ENCODE data around the gene PCSK5.

Gene PCSK5

GRCh38 chr9:75851917-75852316 lies 38.6 kb upstream of the PCSK5 start:
- H3K4me3 ChIP-seq (replicated peaks; ENCODE audit: low read depth, low read length): no peak overlapping the region
- no peak for DNase-seq (ENCODE audit: extremely low read depth, insufficient read length)
- H3K36me3 ChIP-seq (ENCODE audit: control insufficient read depth, insufficient read depth, low read length): no peaks in the 10 kb centered on the region
- H3K27me3 ChIP-seq (replicated peaks; ENCODE audit: control insufficient read depth, insufficient read depth, low read length): no peaks in the 10 kb centered on the region
- TF ChIP-seq, protein P1, sequence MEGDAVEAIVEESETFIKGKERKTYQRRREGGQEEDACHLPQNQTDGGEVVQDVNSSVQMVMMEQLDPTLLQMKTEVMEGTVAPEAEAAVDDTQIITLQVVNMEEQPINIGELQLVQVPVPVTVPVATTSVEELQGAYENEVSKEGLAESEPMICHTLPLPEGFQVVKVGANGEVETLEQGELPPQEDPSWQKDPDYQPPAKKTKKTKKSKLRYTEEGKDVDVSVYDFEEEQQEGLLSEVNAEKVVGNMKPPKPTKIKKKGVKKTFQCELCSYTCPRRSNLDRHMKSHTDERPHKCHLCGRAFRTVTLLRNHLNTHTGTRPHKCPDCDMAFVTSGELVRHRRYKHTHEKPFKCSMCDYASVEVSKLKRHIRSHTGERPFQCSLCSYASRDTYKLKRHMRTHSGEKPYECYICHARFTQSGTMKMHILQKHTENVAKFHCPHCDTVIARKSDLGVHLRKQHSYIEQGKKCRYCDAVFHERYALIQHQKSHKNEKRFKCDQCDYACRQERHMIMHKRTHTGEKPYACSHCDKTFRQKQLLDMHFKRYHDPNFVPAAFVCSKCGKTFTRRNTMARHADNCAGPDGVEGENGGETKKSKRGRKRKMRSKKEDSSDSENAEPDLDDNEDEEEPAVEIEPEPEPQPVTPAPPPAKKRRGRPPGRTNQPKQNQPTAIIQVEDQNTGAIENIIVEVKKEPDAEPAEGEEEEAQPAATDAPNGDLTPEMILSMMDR (IDR thresholded peaks at IDR 0.05; ENCODE audit: insufficient read depth, low read length, poor library complexity, severe bottlenecking): no peak

- DNase-seq (ENCODE audit: extremely low read depth, insufficient read length): no peak
- H3K4me3 ChIP-seq (replicated peaks; ENCODE audit: low read depth, low read length): no peak overlapping the region
- no peaks in the 10 kb centered on the region for H3K27me3 ChIP-seq (replicated peaks; ENCODE audit: control insufficient read depth, insufficient read depth, low read length)
- H3K36me3 ChIP-seq (ENCODE audit: control insufficient read depth, insufficient read depth, low read length): no peaks in the 10 kb centered on the region
- TF ChIP-seq, protein P1 (IDR thresholded peaks at IDR 0.05; ENCODE audit: insufficient read depth, low read length, poor library complexity, severe bottlenecking): no peak
Observed at GRCh38 chr9:75852746-75853145, 37.7 kb upstream of the PCSK5 start.

- no peak for DNase-seq (ENCODE audit: extremely low read depth, insufficient read length)
- H3K4me3 ChIP-seq (replicated peaks; ENCODE audit: low read depth, low read length): no peak overlapping the region
- no peaks in the 10 kb centered on the region for H3K27me3 ChIP-seq (replicated peaks; ENCODE audit: control insufficient read depth, insufficient read depth, low read length)
- TF ChIP-seq, protein P1 (IDR thresholded peaks at IDR 0.05; ENCODE audit: insufficient read depth, low read length, poor library complexity, severe bottlenecking): peak; percentile 23
- H3K36me3 ChIP-seq (ENCODE audit: control insufficient read depth, insufficient read depth, low read length): no peaks in the 10 kb centered on the region
Observed at GRCh38 chr9:75855509-75855908, 35.0 kb upstream of the PCSK5 start.

DNA sequence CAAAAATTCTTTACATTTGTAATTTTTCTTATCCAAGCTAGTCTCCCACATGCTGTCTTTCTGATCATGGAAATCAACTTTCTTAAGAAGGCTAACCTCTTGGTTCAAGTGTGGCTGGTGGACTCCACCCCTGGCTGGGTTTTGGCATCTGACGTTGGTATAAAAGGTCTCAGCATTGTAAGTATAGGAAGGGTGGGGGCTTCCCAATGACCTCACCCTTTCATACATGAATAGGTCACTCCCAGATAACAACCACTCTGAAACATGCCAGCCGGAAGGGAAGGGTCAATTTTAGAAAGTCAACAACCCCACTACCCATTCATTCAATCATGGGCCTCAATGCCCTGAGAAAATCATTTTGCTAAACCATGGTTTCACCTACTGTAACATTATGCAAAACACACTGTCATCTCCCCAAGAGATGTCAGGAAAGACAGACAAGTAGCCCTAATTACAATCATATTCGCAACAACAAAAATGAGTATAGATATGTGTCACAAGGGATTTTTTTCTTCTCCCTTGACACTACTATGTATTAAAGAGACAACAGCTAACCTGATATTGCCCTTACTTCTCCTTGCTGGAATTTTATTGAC lies 31.9 kb upstream of the PCSK5 start:
- peak; percentile 18 for DNase-seq (ENCODE audit: extremely low read depth, insufficient read length)
- TF ChIP-seq, protein P1 (IDR thresholded peaks at IDR 0.05; ENCODE audit: insufficient read depth, low read length, poor library complexity, severe bottlenecking): no peak
- Histone ChIP-seq H3K4me3 (replicated peaks; ENCODE audit: low read depth, low read length) (no peak overlapping the region), H3K36me3 (ENCODE audit: control insufficient read depth, insufficient read depth, low read length) (no peaks in the 10 kb centered on the region), H3K27me3 (replicated peaks; ENCODE audit: control insufficient read depth, insufficient read depth, low read length) (no peaks in the 10 kb centered on the region)

DNA sequence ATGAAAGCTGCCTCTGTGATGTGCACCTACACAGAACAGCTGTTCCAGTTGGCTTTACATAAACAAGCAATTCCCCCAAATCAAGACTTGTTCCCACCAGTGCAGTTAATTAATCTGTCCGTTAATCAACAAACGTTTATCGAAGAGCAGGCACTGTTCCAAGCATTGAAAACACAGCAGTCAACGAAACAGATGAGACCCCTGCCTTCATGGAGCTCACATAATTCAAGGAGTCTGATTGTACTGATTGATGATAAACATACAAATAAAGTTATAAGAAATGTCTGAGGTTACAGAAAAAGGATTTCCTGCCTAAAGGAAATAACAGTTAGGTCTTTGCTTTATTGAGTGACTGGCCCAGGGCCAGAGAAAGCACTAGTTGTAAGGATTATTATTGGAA lies 26.2 kb upstream of the PCSK5 start:
- TF ChIP-seq, protein P1 (IDR thresholded peaks at IDR 0.05; ENCODE audit: insufficient read depth, low read length, poor library complexity, severe bottlenecking): no peak
- H3K4me3 ChIP-seq (replicated peaks; ENCODE audit: low read depth, low read length): no peak overlapping the region
- no peak for DNase-seq (ENCODE audit: extremely low read depth, insufficient read length)
- H3K36me3 ChIP-seq (ENCODE audit: control insufficient read depth, insufficient read depth, low read length): no peaks in the 10 kb centered on the region
- H3K27me3 ChIP-seq (replicated peaks; ENCODE audit: control insufficient read depth, insufficient read depth, low read length): no peaks in the 10 kb centered on the region

Data from GM06990 (cell line).